ENCODE results near the gene TRUB2.
A peak's percentile ranks its signal among the peaks of the same experiment; 100 is the strongest.

DNA sequence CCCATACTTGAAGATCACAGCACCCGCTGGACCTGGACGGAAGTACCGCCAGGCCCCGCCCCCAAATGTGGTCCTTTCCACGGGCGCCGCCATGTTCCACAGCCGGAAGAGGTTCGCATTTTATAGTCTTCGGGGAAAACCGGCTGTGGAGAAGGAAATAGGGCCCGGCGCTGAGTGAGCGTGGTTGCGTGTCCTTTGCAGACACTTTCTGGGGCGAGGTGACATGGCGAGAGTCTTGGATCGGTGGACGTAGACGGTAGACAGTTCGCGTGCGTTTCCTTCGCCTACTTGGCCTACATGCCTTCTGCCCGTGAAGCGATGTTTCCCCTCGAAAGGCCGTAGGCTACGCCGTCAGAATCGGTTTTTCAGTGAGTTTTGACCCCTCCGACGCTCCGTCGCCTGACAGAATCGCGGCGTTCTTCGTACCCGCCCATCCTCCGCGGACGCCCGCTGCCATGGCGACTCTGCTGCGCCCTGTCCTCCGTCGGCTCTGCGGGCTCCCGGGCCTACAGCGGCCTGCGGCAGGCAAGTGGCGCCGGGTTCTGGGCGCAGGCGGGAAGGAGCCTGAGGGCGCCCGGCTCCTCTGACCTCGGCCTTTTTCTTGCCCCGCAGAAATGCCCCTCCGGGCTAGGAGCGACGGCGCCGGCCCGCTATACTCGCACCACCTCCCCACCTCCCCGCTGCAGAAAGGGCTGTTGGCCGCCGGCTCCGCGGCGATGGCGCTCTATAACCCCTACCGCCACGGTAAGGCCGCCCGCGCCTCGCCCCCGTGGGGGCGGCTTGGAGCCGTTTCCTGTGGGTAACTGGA, at the start of gene TRUB2, which contains the start of gene COQ4:
- TF ChIP-seq, protein P1, sequence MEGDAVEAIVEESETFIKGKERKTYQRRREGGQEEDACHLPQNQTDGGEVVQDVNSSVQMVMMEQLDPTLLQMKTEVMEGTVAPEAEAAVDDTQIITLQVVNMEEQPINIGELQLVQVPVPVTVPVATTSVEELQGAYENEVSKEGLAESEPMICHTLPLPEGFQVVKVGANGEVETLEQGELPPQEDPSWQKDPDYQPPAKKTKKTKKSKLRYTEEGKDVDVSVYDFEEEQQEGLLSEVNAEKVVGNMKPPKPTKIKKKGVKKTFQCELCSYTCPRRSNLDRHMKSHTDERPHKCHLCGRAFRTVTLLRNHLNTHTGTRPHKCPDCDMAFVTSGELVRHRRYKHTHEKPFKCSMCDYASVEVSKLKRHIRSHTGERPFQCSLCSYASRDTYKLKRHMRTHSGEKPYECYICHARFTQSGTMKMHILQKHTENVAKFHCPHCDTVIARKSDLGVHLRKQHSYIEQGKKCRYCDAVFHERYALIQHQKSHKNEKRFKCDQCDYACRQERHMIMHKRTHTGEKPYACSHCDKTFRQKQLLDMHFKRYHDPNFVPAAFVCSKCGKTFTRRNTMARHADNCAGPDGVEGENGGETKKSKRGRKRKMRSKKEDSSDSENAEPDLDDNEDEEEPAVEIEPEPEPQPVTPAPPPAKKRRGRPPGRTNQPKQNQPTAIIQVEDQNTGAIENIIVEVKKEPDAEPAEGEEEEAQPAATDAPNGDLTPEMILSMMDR (IDR thresholded peaks at IDR 0.05): peak in 1 of 3 experiments; percentile 21
- TF ChIP-seq POLR2AphosphoS5 (IDR thresholded peaks at IDR 0.05; ENCODE audit: insufficient read depth in 1 of 2, low read depth in 1 of 2): peak; percentile 92 to 93
- no peak for TF ChIP-seq POLR2A (IDR thresholded peaks at IDR 0.05)

Data from vagina (tissue), 2 donors.